HL-60 (cell line): ENCODE results near the gene GPR171.

Experiments used
- DNase-seq, 2 experiments: peaks; one replicate each; pipeline ENCODE4 v3.0.0-alpha.2; 2010 to 2020; ENCODE audit warnings: low read depth in 1 of 2, low spot score in 1 of 2
- H3K27ac ChIP-seq: fragments of 250-450 bp; sonication (Bioruptor Pico); replicated peaks from 2 replicates; pipeline ENCODE4 v1.5.1; 2020; ENCODE audit warnings: mild to moderate bottlenecking, moderate library complexity
- H3K27me3 ChIP-seq: fragments of 250-450 bp; sonication (Bioruptor Pico); 2 replicates; pipeline ENCODE4 v1.5.1; 2021; ENCODE audit warnings: mild to moderate bottlenecking, moderate library complexity; ENCODE audit not compliant: insufficient read depth, poor library complexity, severe bottlenecking
- H3K4me3 ChIP-seq: replicated peaks from 2 replicates; pipeline ENCODE4 v1.5.1; 2011; ENCODE audit warnings: mild to moderate bottlenecking, control low read depth, low read length; ENCODE audit not compliant: insufficient read depth
- CTCF ChIP-seq: IDR thresholded peaks from one replicate; pipeline ENCODE4 v1.5.1; 2011; ENCODE audit warnings: low read length, control low read depth, inconsistent platforms; ENCODE audit not compliant: insufficient read depth
- GABPA ChIP-seq: IDR thresholded peaks from 2 replicates; pipeline ENCODE4 v1.6.1; 2012; ENCODE audit warnings: low read depth
- POLR2AphosphoS5 ChIP-seq: IDR thresholded peaks from 2 replicates; pipeline ENCODE4 v1.6.1; 2012; ENCODE audit warnings: low read depth
- REST ChIP-seq: IDR thresholded peaks from 2 replicates; pipeline ENCODE4 v1.6.1; 2012; ENCODE audit warnings: low read depth; ENCODE audit not compliant: insufficient replicate concordance
- SPI1 ChIP-seq: IDR thresholded peaks from 2 replicates; pipeline ENCODE4 v1.6.1; 2012; ENCODE audit warnings: low read depth, mild to moderate bottlenecking, borderline replicate concordance

The GPR171 gene

DNA sequence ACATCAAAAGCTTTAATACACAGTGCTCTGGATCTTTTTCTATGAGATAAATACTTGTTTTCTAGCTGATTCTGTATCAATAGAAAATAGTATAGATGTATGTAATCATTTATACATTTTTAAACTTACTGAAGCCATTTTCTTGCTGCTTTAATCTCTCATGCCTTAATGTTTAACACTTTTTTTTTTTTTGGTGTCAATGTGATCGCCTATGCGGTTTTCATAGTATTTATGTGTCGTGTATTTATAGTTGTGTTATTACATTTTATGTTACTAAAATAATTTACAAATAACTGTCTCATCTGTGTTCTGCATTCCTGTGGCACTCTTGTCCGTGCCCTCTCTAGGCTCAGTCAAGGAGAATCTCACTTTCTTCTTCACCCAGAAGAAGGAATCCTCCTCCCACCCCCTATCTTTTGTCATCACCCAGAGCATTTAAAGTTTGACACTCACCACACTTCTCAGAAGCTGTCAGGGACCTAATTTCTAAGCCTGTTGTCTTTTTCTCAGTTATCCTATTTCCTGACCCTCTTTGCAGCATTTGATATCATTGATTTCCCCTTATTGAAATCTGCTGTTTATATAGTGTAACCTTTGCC, 21.4 kb upstream of the GPR171 start:
- Histone ChIP-seq H3K27me3 (no peaks in the 10 kb centered on the region), H3K27ac (no peak overlapping the region), H3K4me3 (no peak overlapping the region)
- TF ChIP-seq CTCF (no peak), GABPA (no peak), POLR2AphosphoS5 (no peak), REST (no peak), SPI1 (no peak)
- DNase-seq = no peak

DNA sequence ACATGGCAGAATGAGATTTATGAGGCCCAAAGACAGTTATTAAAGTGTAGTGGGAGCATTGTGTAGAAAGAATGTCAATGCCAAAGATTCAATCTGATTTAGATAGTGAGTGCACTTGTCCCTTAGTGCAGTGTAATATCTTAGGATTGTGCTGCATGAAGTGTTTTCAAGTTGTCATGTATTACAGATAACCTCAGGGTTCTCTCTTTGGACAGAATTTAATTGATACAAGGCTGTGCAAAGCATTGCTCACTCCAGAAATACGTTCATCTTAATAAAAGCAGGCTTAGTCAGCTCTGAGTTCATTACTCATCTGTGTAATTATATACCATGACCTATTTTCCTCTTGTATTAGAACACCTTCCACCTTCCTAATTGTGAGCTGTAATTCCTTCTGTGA, 16.0 kb upstream of the GPR171 start:
- Histone ChIP-seq H3K27ac (no peak overlapping the region), H3K27me3 (no peaks in the 10 kb centered on the region), H3K4me3 (no peak overlapping the region)
- DNase-seq = no peak
- TF ChIP-seq POLR2AphosphoS5 (no peak), SPI1 (no peak), CTCF (no peak), REST (no peak), GABPA (no peak)

- no peak for DNase-seq
- H3K27ac ChIP-seq = no peak overlapping the region
- no peak overlapping the region for H3K4me3 ChIP-seq
- no peaks in the 10 kb centered on the region for H3K27me3 ChIP-seq
- no peak for TF ChIP-seq CTCF
- TF ChIP-seq SPI1 = no peak
- no peak for TF ChIP-seq POLR2AphosphoS5
- TF ChIP-seq REST = no peak
- TF ChIP-seq GABPA = no peak
Measured at GRCh38 chr3:151218136-151218535, 15.1 kb upstream of the GPR171 start.
